Stomach (tissue), 4 donors: ENCODE measurements around the gene MAS1L.

Experiments used
- CTCF ChIP-seq, 7 experiments: fragments of 450-650 bp in 4 of 7; fragments of 200-600 bp in 3 of 7; sonication (generic) in 3 of 7; IDR thresholded peaks; one replicate each; pipeline ENCODE4 v1.5.1; 2016 to 2019; ENCODE audit warnings: antibody characterized with exemption in 7 of 7, control low read depth in 2 of 7, mild to moderate bottlenecking in 1 of 7
- EP300 ChIP-seq: sonication (generic); formaldehyde crosslinking; IDR thresholded peaks from one replicate; pipeline ENCODE4 v1.6.1; 2017; ENCODE audit warnings: antibody characterized with exemption
- POLR2A ChIP-seq, 4 donors: fragments of 450-650 bp; IDR thresholded peaks; one replicate each; pipeline ENCODE4 v1.6.1; 2016; ENCODE audit warnings: antibody characterized with exemption in 4 of 4, control low read depth in 2 of 4, mild to moderate bottlenecking in 1 of 4, moderate library complexity in 1 of 4

GRCh38 chr6:29456971-29457370 lies 30.8 kb downstream of the MAS1L start, which contains the start of the genes OR11A1 and OR2H1:
- TF ChIP-seq CTCF (IDR thresholded peaks at IDR 0.05) = no peak
- no peak for TF ChIP-seq POLR2A (IDR thresholded peaks at IDR 0.05)
- TF ChIP-seq EP300 = no peak
